ENCODE data around the gene BROX.
"Not testable (repeated sequence)": the region's sequence is repeated elsewhere in the genome, so short reads cannot be mapped to it uniquely, and the experiment has no call there.

Gene BROX

GRCh38 chr1:222759451-222760035, 47.2 kb downstream of the BROX start:
- no peak for TF ChIP-seq CTCF (IDR thresholded peaks at IDR 0.05; ENCODE audit: insufficient read depth, low read depth, low read length, missing control alignments)
- DNase-seq (ENCODE audit: low read depth), result no peak
- H3K4me3 ChIP-seq (ENCODE audit: low read depth, low read length), result no peak overlapping the region

GRCh38 chr1:222761083-222761482, 48.7 kb downstream of the BROX start:
- no peak for TF ChIP-seq CTCF (IDR thresholded peaks at IDR 0.05; ENCODE audit: insufficient read depth, low read depth, low read length, missing control alignments)
- H3K4me3 ChIP-seq (ENCODE audit: low read depth, low read length), result no peak overlapping the region
- DNase-seq (ENCODE audit: low read depth), result no peak

- not testable (repeated sequence) for DNase-seq (ENCODE audit: low read depth); H3K4me3 ChIP-seq (ENCODE audit: low read depth, low read length)
Observed at GRCh38 chr1:222762178-222762577, 49.8 kb downstream of the BROX start.

- TF ChIP-seq CTCF (IDR thresholded peaks at IDR 0.05; ENCODE audit: insufficient read depth, low read depth, low read length, missing control alignments), result no peak
- no peak for DNase-seq (ENCODE audit: low read depth)
- H3K4me3 ChIP-seq (ENCODE audit: low read depth, low read length), result no peak overlapping the region
Observed at GRCh38 chr1:222767152-222767571, 54.8 kb downstream of the BROX start.

GRCh38 chr1:222768592-222768991, 56.2 kb downstream of the BROX start:
- no peak overlapping the region for H3K4me3 ChIP-seq (ENCODE audit: low read depth, low read length)
- DNase-seq (ENCODE audit: low read depth), result no peak
- TF ChIP-seq CTCF (IDR thresholded peaks at IDR 0.05; ENCODE audit: insufficient read depth, low read depth, low read length, missing control alignments), result no peak

GRCh38 chr1:222769181-222769580, 56.8 kb downstream of the BROX start:
- no peak overlapping the region for H3K4me3 ChIP-seq (ENCODE audit: low read depth, low read length)
- peak; percentile 18 for TF ChIP-seq CTCF (IDR thresholded peaks at IDR 0.05; ENCODE audit: insufficient read depth, low read depth, low read length, missing control alignments)
- DNase-seq (ENCODE audit: low read depth), result peak; percentile 21

- TF ChIP-seq CTCF (IDR thresholded peaks at IDR 0.05; ENCODE audit: insufficient read depth, low read depth, low read length, missing control alignments), result no peak
- no peak for DNase-seq (ENCODE audit: low read depth)
Observed at GRCh38 chr1:222769971-222770620, 57.7 kb downstream of the BROX start.

More at GRCh38 chr1:222769971-222770620, 57.7 kb downstream of the BROX start:
- H3K4me3 ChIP-seq (ENCODE audit: low read depth, low read length), result no peak overlapping the region

Measured in GM12865 (cell line).